ENCODE results near the gene ITGB4.

Gene ITGB4

DNA sequence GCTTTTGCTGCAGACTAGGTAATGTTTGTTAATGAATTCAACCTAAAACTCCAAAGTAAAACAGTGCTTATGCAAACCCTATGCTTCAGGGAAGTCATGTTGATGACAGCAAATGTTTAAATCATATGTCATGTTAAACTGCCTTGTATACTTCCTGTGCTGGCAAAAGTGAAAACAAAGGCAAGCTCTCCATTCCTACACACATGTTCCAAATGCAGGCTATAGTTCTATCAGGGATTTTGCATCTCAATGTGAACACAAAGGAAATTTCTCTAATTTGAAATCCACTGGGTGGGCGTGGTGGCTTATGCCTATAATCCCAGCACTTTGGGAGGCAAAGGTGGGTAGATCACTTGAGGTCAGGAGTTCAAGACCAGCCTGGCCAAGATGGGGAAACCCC, 82.6 kb downstream of the ITGB4 start:
- DNase-seq = no peak

GRCh38 chr17:75806822-75807500, 85.7 kb downstream of the ITGB4 start:
- DNase-seq = no peak

Measured in NCI-H1417 treated with DMSO at 0.1 percent for 48 hours (cell line).